Measurements from ENCODE around the gene NAAA. TPM values are rescaled to one million over a fixed set of nuclear protein-coding genes. Genes with fewer than 3 reads are reported as not detected.
"Not testable (repeated sequence)": the region's sequence is repeated elsewhere in the genome, so short reads cannot be mapped to it uniquely, and the experiment has no call there.

NAAA gene
- total RNA-seq, 2 experiments from 2014 or later, result 15.3 to 21.5 TPM

DNA sequence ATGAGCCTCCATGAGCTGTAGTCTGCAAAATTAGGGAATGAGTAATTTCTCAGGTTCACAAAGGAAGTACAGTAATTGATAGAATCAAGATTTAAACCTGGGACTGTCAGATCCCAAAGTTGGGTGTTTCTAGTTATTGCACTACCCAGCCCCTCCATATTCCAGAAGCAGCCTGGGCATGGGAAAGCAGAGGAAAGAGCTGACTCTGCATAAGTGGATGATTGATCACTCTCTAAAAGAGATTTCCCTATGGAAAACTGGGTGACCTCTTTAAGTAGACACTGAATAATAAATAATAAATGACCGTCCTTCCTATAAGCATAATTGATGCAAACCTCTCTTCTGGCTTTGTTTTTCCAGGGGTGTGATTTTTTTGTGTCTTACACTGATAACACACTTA is 5.2 kb downstream of the NAAA start:
- Histone ChIP-seq H3K4me2 (ENCODE audit: low read length) (no peak overlapping the region), H3K4me3 (ENCODE audit: low read depth, low read length, poor library complexity, severe bottlenecking) (no peak overlapping the region), H3K9me3 (ENCODE audit: low read length) (no peaks in the 10 kb centered on the region), H3K36me3 (ENCODE audit: insufficient read depth, low read length) (peaks cover 9% of the 10 kb centered on the region), H3K9me2 (ENCODE audit: insufficient read depth, low read length) (no peaks in the 10 kb centered on the region), H3K27ac (ENCODE audit: low read depth, low read length, poor library complexity, severe bottlenecking) (no peak overlapping the region), H4K20me1 (ENCODE audit: insufficient read depth, low read length) (no peaks in the 10 kb centered on the region), H3K79me2 (ENCODE audit: insufficient read depth, low read depth, low read length) (no peaks in the 10 kb centered on the region), H2AFZ (ENCODE audit: low read length) (no peak overlapping the region), H3K4me1 (ENCODE audit: insufficient read depth, low read length, poor library complexity, severe bottlenecking) (peaks cover 11% of the 10 kb centered on the region)
- no peak for TF ChIP-seq EZH2phosphoT487 (IDR thresholded peaks at IDR 0.05; ENCODE audit: borderline replicate concordance, low read depth, low read length)
- TF ChIP-seq, protein P1, sequence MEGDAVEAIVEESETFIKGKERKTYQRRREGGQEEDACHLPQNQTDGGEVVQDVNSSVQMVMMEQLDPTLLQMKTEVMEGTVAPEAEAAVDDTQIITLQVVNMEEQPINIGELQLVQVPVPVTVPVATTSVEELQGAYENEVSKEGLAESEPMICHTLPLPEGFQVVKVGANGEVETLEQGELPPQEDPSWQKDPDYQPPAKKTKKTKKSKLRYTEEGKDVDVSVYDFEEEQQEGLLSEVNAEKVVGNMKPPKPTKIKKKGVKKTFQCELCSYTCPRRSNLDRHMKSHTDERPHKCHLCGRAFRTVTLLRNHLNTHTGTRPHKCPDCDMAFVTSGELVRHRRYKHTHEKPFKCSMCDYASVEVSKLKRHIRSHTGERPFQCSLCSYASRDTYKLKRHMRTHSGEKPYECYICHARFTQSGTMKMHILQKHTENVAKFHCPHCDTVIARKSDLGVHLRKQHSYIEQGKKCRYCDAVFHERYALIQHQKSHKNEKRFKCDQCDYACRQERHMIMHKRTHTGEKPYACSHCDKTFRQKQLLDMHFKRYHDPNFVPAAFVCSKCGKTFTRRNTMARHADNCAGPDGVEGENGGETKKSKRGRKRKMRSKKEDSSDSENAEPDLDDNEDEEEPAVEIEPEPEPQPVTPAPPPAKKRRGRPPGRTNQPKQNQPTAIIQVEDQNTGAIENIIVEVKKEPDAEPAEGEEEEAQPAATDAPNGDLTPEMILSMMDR (conservative IDR thresholded peaks at IDR 0.05; ENCODE audit: low read length), result no peak
- ChIA-PET POLR2A (interaction anchor here (0.6 kb wide), 1 partner anchor 225 kb away, joined by 3 read pairs; no protein-coding TSS in a partner anchor), CTCF (ENCODE audit: unreplicated experiment) (no interaction called here)
- intact Hi-C loops (cut with micrococcal nuclease; ENCODE audit: unreplicated experiment), result no loop called here
- no peak for DNase-seq (ENCODE audit: low spot score)
- no TSS peak for BruUV-seq (replicated peaks)

DNA sequence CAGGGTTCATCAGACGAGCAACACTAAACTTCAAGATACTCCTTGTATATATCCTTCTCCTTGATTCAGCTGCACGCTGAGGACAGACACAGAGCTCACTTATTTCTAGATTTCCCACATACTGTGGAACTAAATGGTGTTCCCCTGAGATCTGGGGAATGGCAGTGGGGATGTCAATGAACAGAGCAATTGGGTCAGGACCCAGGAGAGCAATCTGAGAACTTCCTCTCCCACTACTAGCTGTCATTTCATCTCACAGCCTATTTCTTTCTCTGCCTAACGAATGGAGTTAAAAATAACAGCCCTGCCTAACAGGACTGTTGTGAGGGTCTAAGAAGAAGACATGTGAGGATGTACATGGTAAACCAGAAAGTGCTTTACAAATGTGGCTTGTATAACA is 10.7 kb downstream of the NAAA start:
- H3K9me3 ChIP-seq (ENCODE audit: low read length), result no peaks in the 10 kb centered on the region
- H2AFZ ChIP-seq (ENCODE audit: low read length), result no peak overlapping the region
- H3K4me2 ChIP-seq (ENCODE audit: low read length), result no peak overlapping the region
- TF ChIP-seq, protein P1 (conservative IDR thresholded peaks at IDR 0.05; ENCODE audit: low read length), result no peak
- TF ChIP-seq EZH2phosphoT487 (IDR thresholded peaks at IDR 0.05; ENCODE audit: borderline replicate concordance, low read depth, low read length), result no peak
- no peak overlapping the region for H3K27ac ChIP-seq (ENCODE audit: low read depth, low read length, poor library complexity, severe bottlenecking)
- H3K79me2 ChIP-seq (ENCODE audit: insufficient read depth, low read depth, low read length), result no peaks in the 10 kb centered on the region
- ChIA-PET POLR2A (interaction anchor here (0.6 kb wide), 1 partner anchor 44 kb away, joined by 3 read pairs; no protein-coding TSS in a partner anchor), CTCF (ENCODE audit: unreplicated experiment) (no interaction called here)
- H3K4me1 ChIP-seq (ENCODE audit: insufficient read depth, low read length, poor library complexity, severe bottlenecking), result no peaks in the 10 kb centered on the region
- H3K36me3 ChIP-seq (ENCODE audit: insufficient read depth, low read length), result peaks cover 8% of the 10 kb centered on the region
- no TSS peak for BruUV-seq (replicated peaks)
- H3K4me3 ChIP-seq (ENCODE audit: low read depth, low read length, poor library complexity, severe bottlenecking), result no peak overlapping the region
- DNase-seq (ENCODE audit: low spot score), result no peak
- H3K9me2 ChIP-seq (ENCODE audit: insufficient read depth, low read length), result no peaks in the 10 kb centered on the region
- intact Hi-C loops (cut with micrococcal nuclease; ENCODE audit: unreplicated experiment), result no loop called here
- no peaks in the 10 kb centered on the region for H4K20me1 ChIP-seq (ENCODE audit: insufficient read depth, low read length)

DNA sequence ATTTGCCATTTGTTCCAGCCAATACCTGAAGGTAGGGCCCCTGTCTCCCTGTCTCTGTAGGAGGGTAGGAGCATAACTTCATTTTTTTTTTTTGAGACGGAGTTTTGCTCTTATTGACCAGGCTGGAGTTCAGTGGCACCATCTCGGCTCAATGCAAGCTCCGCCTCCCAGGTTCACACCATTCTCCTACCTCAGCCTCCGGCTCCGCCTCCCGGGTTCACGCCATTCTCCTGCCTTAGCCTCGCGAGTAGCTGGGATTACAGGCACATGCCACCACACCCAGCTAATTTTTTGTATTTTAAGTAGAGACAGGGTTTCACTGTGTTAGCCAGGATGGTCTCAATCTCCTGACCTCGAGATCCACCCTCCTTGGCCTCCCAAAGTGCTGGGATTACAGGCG is 15.9 kb downstream of the NAAA start:
- H3K9me3 ChIP-seq (ENCODE audit: low read length); CTCF ChIA-PET (ENCODE audit: unreplicated experiment); DNase-seq (ENCODE audit: low spot score); H3K9me2 ChIP-seq (ENCODE audit: insufficient read depth, low read length); H3K27ac ChIP-seq (ENCODE audit: low read depth, low read length, poor library complexity, severe bottlenecking); H3K79me2 ChIP-seq (ENCODE audit: insufficient read depth, low read depth, low read length); BruUV-seq (replicated peaks); H2AFZ ChIP-seq (ENCODE audit: low read length); H3K4me2 ChIP-seq (ENCODE audit: low read length); H4K20me1 ChIP-seq (ENCODE audit: insufficient read depth, low read length); POLR2A ChIA-PET; H3K4me3 ChIP-seq (ENCODE audit: low read depth, low read length, poor library complexity, severe bottlenecking); H3K4me1 ChIP-seq (ENCODE audit: insufficient read depth, low read length, poor library complexity, severe bottlenecking); intact Hi-C loops (cut with micrococcal nuclease; ENCODE audit: unreplicated experiment): not testable (repeated sequence)
- peaks cover 11% of the 10 kb centered on the region; the same call in 1 of the 2 replicates for H3K36me3 ChIP-seq (ENCODE audit: insufficient read depth, low read length)
